ENCODE measurements around the gene PRR20G.
A peak's percentile ranks its signal among the peaks of the same experiment; 100 is the strongest.

PRR20G gene

DNA sequence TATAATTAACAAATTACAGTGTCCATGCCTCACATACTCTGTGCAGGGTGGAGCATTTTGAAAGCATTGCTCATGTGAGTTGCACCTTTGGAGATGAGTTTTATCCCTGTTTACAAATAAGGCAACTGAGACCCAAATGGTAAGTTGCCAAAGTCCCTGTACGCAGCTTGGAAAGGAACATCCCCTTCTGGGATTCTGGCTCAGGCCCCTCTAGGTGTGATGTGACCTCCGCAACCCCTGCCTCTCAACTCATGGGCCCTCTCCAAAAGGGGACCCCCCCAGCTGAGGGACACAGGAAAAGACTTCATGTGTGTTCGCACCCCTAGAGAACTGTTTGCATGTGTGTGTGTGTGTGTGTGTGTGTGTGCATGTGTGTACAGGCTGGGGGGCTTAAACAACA lies 25.3 kb downstream of the PRR20G start:
- no peak for DNase-seq

DNA sequence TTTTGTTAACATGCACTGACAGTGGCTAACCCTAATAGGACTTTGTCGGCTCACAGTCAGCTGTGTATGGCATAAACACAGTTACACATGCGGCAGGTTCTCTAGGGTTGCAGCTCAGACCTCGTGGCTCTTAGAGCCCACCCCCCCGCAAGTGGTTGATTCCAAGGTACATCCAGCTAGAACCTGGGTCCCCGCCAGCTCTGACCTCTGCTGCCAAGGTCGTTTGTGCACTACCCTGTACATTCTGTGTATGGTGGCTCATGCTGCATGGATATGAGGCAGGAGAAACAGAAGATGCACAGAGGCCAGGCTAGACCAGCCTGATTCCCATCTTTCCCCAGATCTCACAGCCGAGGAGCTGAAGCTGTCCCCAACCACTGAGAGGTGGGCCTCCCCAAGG lies 25.9 kb downstream of the PRR20G start:
- DNase-seq = no peak

GRCh38 chr3:127260826-127261555 lies 26.9 kb downstream of the PRR20G start:
- DNase-seq = no peak

DNA sequence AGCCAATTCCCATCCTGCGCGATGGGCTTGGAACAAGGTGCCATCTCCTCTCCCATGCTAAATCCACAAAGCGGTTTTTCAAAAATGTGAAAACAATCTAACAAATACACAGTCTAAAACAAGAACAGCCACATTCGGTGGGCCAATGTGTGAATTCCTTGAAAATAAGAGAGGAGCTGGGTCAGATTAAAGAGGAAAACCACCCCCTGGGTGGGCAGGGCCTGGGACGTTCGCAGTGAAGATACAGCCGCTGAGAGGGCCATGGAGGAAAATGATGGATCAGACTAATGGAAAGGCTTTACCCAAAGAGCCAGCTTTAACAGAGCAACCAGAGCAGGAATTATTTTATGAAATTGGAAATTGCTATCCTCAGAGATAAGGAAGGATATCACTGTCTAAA lies 27.4 kb downstream of the PRR20G start:
- no peak for DNase-seq

GRCh38 chr3:127259882-127260281 lies 28.0 kb downstream of the PRR20G start:
- no peak for DNase-seq

GRCh38 chr3:127258733-127259132 lies 29.1 kb downstream of the PRR20G start:
- no peak for DNase-seq

GRCh38 chr3:127257351-127257750 lies 30.5 kb downstream of the PRR20G start:
- no peak for DNase-seq

GRCh38 chr3:127256733-127257271 lies 31.0 kb downstream of the PRR20G start:
- no peak for DNase-seq

DNA sequence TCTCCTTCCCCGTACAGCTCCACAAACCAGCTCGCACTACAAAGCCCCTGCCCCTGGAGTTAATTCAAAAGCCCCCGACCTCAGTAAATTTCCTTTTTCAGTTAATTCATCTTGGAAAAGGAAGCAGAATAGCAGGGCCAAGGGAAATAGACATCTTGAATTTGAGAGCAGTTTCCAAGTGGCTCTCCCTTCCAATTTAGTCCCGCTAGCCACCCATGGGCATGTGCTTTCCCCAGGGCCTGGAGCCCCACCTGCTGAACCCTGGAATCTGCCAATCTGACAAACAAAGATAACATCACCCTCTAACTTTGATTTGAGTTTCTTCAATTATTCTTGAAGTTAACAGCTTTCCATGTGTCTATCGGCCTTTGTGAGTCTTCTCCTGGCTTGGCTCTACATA lies 31.7 kb downstream of the PRR20G start:
- DNase-seq = no peak

GRCh38 chr3:127255516-127255915 lies 32.3 kb downstream of the PRR20G start:
- no peak for DNase-seq

DNA sequence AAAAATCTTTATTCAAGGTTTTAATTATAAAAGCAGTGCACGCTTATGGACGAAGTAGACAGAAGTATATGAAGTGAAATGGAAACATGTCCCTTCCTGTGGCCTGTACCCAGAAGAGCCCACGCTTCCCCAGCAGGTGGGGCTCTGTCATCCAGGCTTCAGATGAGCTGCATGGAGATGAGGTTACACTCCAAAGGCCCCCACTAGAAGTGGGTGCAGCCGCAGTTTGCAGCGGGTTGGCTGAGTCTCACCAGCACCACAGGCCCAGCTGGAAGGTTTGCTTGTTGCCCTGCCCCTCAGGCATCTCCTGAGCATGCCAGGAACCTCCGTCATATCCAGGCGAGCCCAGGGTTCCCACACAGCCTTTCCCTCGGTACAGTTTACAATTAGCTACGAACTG lies 33.1 kb downstream of the PRR20G start:
- DNase-seq = no peak

GRCh38 chr3:127254033-127254644 lies 33.7 kb downstream of the PRR20G start:
- DNase-seq = no peak

GRCh38 chr3:127253491-127253890 lies 34.4 kb downstream of the PRR20G start:
- no peak for DNase-seq

DNA sequence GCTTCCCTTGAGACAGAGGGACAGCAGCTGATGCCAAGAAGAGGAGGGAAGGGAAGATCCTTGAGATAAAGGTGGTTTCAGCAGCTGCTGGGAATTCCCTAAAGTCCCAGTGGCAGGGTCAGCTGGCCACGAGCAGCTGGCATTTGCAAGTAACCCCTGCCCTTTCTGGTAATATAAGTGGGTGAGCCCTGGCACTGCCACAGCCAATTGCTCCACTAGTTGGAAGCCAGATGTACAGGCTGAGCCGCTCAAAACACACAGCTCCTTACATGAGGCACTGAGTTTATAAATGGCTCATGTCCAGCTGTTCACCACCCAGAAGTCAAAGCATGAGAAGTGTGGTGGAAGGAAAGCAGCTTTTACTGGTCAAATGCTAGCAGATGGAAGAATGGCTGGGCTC lies 35.4 kb downstream of the PRR20G start:
- DNase-seq = no peak

GRCh38 chr3:127250032-127250431 lies 37.8 kb downstream of the PRR20G start:
- DNase-seq = no peak

DNA sequence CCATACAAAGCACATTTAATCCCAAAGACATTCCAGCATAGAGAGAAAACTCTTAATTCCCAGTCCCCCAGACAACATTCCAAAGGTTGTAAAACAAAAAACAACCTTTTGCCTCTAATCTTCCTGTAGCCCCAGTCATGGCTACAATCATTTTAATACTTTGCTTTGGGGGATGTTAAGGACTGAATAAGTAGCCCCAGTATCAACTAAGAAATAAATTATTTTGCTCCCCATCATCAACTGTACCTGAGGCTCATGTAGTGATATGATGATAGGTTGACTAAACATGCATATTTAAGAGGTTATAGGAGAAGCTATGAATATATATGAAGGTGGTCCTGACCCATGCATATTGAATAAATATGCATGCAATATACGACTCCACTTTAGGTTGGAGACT lies 40.6 kb downstream of the PRR20G start:
- no peak for DNase-seq

DNA sequence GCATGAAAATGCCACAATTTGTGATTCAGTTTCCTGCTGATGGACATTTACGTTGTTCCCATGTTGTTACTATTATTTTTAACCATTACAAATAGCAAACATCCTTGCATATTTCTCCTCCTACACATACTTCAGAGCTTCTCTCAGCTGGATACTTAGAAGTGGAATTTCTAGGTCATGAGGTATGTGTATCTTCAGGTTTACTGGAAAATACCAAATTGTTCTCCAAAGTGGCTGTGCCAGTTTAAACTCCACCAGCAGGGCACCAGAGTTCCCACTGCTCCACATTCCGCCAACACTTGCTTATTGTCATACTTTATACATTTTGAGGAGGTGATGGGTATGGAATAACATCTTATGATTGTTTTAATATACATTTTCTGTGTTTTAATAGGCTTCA lies 49.2 kb downstream of the PRR20G start:
- no peak for DNase-seq

- DNase-seq = no peak
These were observed 50.0 kb downstream of the PRR20G start for GRCh38 chr3:127237835-127238234.

DNA sequence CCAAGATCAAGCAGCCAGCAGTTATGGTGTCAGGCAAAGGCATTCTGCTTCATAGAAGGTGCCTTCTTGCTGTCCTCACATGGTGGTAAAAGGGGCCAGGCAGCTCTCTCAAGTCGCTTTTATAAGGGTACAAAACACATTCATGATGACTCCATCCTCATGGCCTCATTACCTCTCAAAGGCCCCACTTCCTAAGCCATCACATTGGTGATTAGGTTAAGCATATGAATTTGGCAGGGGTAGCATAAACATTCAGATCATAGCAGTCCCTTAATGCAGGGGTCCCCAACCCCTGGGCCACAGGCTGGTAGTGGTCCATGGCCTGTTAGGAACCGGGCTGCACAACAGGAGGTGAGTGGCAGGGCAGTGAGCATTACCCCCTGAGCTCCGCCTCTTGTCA lies 52.1 kb downstream of the PRR20G start:
- DNase-seq = no peak

- DNase-seq = peak; percentile 28
These were observed 53.1 kb downstream of the PRR20G start for GRCh38 chr3:127234778-127235177.

All from NCI-H526 treated with DMSO at 0.1 percent for 48 hours (cell line).